CD4-positive, alpha-beta T cell treated with Interleukin-15 for 1 hour (primary cell): ENCODE data around the gene MCEE.

Experiments
- DNase-seq: peaks from one replicate; pipeline ENCODE4 v3.0.0-alpha.2; 2020

The MCEE gene

DNA sequence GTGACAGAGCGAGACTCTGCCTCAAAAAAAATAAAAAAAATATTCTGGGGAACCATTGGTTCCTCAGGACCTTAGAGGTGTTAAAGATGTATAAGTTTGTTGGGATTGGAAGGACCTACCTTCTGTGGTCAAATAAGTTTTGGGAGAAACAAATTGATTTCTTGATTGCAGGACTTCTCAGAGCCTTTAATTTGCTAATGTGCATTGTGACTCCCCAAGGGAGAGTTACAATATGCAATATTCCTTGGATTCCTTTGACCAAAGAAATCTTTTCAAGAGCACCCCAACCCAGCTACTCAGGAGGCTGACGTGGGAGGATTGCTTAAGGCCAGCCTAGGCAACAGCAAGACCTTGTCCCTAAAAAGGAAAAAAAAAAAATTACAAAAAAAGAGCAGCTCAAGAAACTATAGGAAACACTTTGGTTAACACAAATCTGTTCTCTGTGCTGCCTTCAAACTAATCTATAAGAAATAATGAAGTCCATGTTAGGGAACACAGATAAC, 55.1 kb downstream of the MCEE start:
- no peak for DNase-seq

GRCh38 chr2:71073475-71073874, 56.6 kb downstream of the MCEE start:
- no peak for DNase-seq

GRCh38 chr2:71072492-71072891, 57.5 kb downstream of the MCEE start:
- no peak for DNase-seq

- peak; percentile 70 for DNase-seq
Measured at GRCh38 chr2:71071681-71072398, 58.2 kb downstream of the MCEE start.

- peak; percentile 28 for DNase-seq
Measured at GRCh38 chr2:71070294-71071093, 59.5 kb downstream of the MCEE start.

DNA sequence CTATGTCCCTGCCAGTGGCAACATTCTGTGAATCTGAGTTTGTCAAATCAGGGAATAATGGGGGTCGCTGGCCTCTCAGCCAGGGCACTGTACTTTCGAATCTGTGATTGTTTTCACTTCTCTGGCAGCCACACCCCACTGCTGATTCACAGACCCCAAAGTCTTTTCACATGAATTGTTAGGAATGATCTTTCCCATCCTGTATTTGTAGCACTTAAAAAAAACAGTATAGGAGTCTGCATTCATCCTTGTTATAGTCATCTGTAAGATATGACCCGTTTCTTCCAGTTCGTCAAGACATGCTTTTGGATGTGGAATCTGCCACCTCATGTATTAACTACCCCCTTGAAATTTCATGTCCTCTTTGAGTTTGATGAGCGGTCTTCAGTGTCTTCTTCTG, 60.7 kb downstream of the MCEE start:
- no peak for DNase-seq

- peak; percentile 98 for DNase-seq
Measured at GRCh38 chr2:71068218-71069035, 61.6 kb downstream of the MCEE start, which contains the start of gene NAGK. Gene NAGK (plus strand): TSS chr2:71068648. CDS start chr2:71068684, 36 bp downstream.

- DNase-seq, result no peak
Measured at GRCh38 chr2:71067567-71068217, 62.3 kb downstream of the MCEE start.

GRCh38 chr2:71066856-71067255, 63.2 kb downstream of the MCEE start:
- DNase-seq, result no peak

- peak; percentile 39 for DNase-seq
Measured at GRCh38 chr2:71064754-71065621, 65.0 kb downstream of the MCEE start.

GRCh38 chr2:71064110-71064611, 65.9 kb downstream of the MCEE start:
- no peak for DNase-seq

DNA sequence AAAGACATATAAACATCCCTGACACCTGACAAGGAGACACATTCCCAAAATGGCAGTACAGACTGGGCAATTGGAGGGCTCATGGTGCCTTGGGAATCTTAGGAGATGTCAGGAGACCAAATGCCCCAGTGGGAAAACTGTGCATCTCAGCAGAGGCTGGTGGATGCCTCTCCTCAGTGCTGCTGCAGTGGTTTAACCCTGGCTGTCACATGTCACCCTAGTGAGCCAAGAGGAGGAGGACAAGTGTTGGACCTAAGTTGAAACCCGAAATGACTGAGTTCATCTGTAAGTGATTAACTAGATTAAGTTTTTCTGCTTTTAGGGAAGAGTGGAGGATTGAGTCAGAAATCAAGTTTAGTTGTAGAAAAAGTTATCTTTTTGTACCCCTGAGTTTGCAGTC, 66.8 kb downstream of the MCEE start:
- no peak for DNase-seq

DNA sequence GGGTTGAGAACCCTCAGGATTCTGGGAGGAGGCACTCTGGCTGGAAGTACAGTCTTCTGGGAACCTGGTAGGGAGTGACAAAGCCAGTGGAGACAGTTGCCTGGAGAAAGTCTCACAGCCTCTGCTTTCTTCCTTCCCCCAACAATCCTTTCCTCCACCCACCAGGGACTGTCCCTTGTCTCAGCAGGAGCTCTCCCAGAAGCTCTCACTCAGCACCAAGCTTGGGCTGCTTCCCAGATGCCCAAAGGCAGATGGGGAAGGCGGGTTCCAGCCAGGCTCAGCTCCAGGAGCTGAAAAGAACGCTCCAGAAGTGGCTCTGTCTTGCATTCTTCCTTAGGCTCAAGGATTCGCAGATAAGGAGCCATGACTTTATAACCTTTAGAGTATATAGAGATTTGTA, 69.2 kb downstream of the MCEE start:
- DNase-seq, result no peak

GRCh38 chr2:71060211-71060610, 69.8 kb downstream of the MCEE start:
- no peak for DNase-seq
